ENCODE measurements around the gene CABP4.

DNA sequence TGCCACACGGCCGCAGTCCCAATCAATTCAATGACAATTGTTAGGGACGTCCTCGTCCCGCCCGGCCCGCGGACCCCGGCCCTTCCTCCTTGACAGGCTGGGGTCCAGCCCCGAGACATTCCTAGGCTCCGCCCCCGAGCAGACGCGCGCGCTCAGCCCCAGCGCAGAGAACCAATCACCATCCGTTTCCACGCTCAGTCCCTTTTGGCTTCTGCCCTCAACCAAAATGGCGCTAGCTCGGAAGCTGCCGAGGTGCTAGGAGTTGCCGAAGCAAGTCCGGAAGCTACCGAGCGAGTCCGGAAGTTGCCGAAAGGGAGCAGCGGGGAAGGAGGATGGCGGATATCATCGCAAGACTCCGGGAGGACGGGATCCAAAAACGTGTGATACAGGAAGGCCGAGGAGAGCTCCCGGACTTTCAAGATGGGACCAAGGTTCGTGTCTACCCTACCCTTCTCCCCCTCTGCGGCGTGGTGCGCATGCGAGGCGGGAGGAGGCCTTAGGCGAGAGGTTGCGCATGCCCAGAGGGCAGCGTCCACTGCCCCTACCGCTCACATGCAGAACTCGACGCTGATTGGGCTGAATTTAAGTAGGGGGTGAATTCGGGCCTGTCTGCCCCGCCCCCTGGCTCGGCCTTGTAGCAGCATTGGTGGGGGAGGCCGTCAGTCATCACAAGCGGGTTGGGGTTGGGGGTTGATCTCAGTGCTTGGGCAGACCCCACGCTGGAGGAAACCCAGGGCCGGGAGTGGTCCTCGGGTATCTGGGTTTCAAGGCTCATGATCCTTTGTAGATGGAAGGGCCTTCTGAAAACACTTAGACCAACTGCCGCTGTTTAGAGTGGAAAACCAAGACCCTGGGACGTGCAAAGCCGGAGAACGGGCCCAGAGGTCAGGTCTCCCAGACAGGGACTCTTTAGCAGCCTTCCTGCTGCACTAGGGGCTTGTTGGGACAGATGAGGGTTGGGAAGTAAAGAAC lies 28.0 kb downstream of the CABP4 start, which contains the start of gene AIP:
- no peak for TF ChIP-seq CTCF (IDR thresholded peaks at IDR 0.05)
- TF ChIP-seq FOXP1 (CRISPR knock-in tag; IDR thresholded peaks at IDR 0.05; ENCODE audit: borderline replicate concordance) = peak; percentile 98
- peak; percentile 91 for TF ChIP-seq ATF3 (CRISPR knock-in tag; conservative IDR thresholded peaks at IDR 0.05)
- peak; percentile 94 for TF ChIP-seq MYBL2 (CRISPR knock-in tag; IDR thresholded peaks at IDR 0.05)
- 0 out of 2 replicates have a peak, but pooled peaks have one; percentile 65 for TF ChIP-seq NR1H2 (CRISPR knock-in tag; IDR thresholded peaks at IDR 0.05)
- TF ChIP-seq ZBTB21 (CRISPR knock-in tag; IDR thresholded peaks at IDR 0.05; ENCODE audit: borderline replicate concordance) = peak; percentile 92; the same call in 1 of the 2 replicates
- TF ChIP-seq ESRRA (CRISPR knock-in tag; IDR thresholded peaks at IDR 0.05; ENCODE audit: borderline replicate concordance) = peak; percentile 92; the same call in 1 of the 2 replicates
- TF ChIP-seq ZNF263 (CRISPR knock-in tag; IDR thresholded peaks at IDR 0.05; ENCODE audit: low read depth) = peak; percentile 72
- TF ChIP-seq, protein P1, sequence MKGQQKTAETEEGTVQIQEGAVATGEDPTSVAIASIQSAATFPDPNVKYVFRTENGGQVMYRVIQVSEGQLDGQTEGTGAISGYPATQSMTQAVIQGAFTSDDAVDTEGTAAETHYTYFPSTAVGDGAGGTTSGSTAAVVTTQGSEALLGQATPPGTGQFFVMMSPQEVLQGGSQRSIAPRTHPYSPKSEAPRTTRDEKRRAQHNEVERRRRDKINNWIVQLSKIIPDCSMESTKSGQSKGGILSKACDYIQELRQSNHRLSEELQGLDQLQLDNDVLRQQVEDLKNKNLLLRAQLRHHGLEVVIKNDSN (CRISPR knock-in tag; IDR thresholded peaks at IDR 0.05) = peak; percentile 86
- peak; percentile 79 for TF ChIP-seq SP1 (CRISPR knock-in tag; conservative IDR thresholded peaks at IDR 0.05)
- TF ChIP-seq CREM (CRISPR knock-in tag; IDR thresholded peaks at IDR 0.05) = peak; percentile 88; the same call in 1 of the 2 replicates
- 0 out of 2 replicates have a peak, but pooled peaks have one; percentile 60 for TF ChIP-seq GABPB1 (CRISPR knock-in tag; IDR thresholded peaks at IDR 0.05)
